Measurements from ENCODE around the gene NLGN1. TPM values are rescaled to one million over a fixed set of nuclear protein-coding genes. Genes with fewer than 3 reads are reported as not detected.

Gene NLGN1
- polyA plus RNA-seq, 1 donor from 2014 or later, result 2.7 TPM

GRCh38 chr3:173501931-173502489 lies 104.5 kb downstream of the NLGN1 start:
- Histone ChIP-seq H3K4me2 (ENCODE audit: low read length) (no peak overlapping the region), H3K27me3 (ENCODE audit: insufficient read depth, low read depth, low read length) (no peaks in the 10 kb centered on the region), H3K9me2 (ENCODE audit: insufficient read depth, low read length) (no peaks in the 10 kb centered on the region), H3K79me2 (replicated peaks; ENCODE audit: insufficient read depth, low read length) (no peaks in the 10 kb centered on the region), H3K4me3 (ENCODE audit: low read length) (no peak overlapping the region), H3K27ac (ENCODE audit: low read length) (no peak overlapping the region), H3K9ac (ENCODE audit: low read length) (no peak overlapping the region), H3F3A (ENCODE audit: insufficient read depth, low read length, poor library complexity, severe bottlenecking) (no peaks in the 10 kb centered on the region), H3K9me3 (ENCODE audit: low read length) (no peaks in the 10 kb centered on the region), H4K20me1 (ENCODE audit: insufficient read depth) (no peaks in the 10 kb centered on the region), H3K36me3 (ENCODE audit: insufficient read depth, low read length) (no peaks in the 10 kb centered on the region), H2AFZ (ENCODE audit: low read depth, low read length) (no peak overlapping the region)
- TF ChIP-seq POLR2AphosphoS5 (IDR thresholded peaks at IDR 0.05) (no peak), CTCF (IDR thresholded peaks at IDR 0.05; ENCODE audit: poor library complexity, severe bottlenecking) (no peak), TAF1 (IDR thresholded peaks at IDR 0.05; ENCODE audit: low read depth) (no peak), SMC3 (conservative IDR thresholded peaks at IDR 0.05; ENCODE audit: poor library complexity) (no peak), EP300 (conservative IDR thresholded peaks at IDR 0.05; ENCODE audit: poor library complexity, severe bottlenecking) (no peak), EZH2 (IDR thresholded peaks at IDR 0.05; ENCODE audit: borderline replicate concordance, insufficient read depth, low read length, poor library complexity, severe bottlenecking) (no peak), MXI1 (conservative IDR thresholded peaks at IDR 0.05; ENCODE audit: poor library complexity, severe bottlenecking) (no peak), RAD21 (conservative IDR thresholded peaks at IDR 0.05) (no peak)
- TF ChIP-seq, protein P1, sequence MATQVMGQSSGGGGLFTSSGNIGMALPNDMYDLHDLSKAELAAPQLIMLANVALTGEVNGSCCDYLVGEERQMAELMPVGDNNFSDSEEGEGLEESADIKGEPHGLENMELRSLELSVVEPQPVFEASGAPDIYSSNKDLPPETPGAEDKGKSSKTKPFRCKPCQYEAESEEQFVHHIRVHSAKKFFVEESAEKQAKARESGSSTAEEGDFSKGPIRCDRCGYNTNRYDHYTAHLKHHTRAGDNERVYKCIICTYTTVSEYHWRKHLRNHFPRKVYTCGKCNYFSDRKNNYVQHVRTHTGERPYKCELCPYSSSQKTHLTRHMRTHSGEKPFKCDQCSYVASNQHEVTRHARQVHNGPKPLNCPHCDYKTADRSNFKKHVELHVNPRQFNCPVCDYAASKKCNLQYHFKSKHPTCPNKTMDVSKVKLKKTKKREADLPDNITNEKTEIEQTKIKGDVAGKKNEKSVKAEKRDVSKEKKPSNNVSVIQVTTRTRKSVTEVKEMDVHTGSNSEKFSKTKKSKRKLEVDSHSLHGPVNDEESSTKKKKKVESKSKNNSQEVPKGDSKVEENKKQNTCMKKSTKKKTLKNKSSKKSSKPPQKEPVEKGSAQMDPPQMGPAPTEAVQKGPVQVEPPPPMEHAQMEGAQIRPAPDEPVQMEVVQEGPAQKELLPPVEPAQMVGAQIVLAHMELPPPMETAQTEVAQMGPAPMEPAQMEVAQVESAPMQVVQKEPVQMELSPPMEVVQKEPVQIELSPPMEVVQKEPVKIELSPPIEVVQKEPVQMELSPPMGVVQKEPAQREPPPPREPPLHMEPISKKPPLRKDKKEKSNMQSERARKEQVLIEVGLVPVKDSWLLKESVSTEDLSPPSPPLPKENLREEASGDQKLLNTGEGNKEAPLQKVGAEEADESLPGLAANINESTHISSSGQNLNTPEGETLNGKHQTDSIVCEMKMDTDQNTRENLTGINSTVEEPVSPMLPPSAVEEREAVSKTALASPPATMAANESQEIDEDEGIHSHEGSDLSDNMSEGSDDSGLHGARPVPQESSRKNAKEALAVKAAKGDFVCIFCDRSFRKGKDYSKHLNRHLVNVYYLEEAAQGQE (IDR thresholded peaks at IDR 0.05; ENCODE audit: borderline replicate concordance), result no peak

- Histone ChIP-seq H3F3A (ENCODE audit: insufficient read depth, low read length, poor library complexity, severe bottlenecking) (no peaks in the 10 kb centered on the region), H3K4me3 (ENCODE audit: low read length) (no peak overlapping the region), H3K36me3 (ENCODE audit: insufficient read depth, low read length) (no peaks in the 10 kb centered on the region), H3K27me3 (ENCODE audit: insufficient read depth, low read depth, low read length) (no peaks in the 10 kb centered on the region), H3K27ac (ENCODE audit: low read length) (no peak overlapping the region), H2AFZ (ENCODE audit: low read depth, low read length) (no peak overlapping the region), H3K9me3 (ENCODE audit: low read length) (no peaks in the 10 kb centered on the region), H4K20me1 (ENCODE audit: insufficient read depth) (no peaks in the 10 kb centered on the region), H3K4me2 (ENCODE audit: low read length) (no peak overlapping the region), H3K9ac (ENCODE audit: low read length) (no peak overlapping the region), H3K9me2 (ENCODE audit: insufficient read depth, low read length) (no peaks in the 10 kb centered on the region), H3K79me2 (replicated peaks; ENCODE audit: insufficient read depth, low read length) (no peaks in the 10 kb centered on the region)
- TF ChIP-seq, protein P1 (IDR thresholded peaks at IDR 0.05; ENCODE audit: borderline replicate concordance), result no peak
- no peak for TF ChIP-seq EP300 (conservative IDR thresholded peaks at IDR 0.05; ENCODE audit: poor library complexity, severe bottlenecking)
- TF ChIP-seq SMC3 (conservative IDR thresholded peaks at IDR 0.05; ENCODE audit: poor library complexity), result no peak
- no peak for TF ChIP-seq MXI1 (conservative IDR thresholded peaks at IDR 0.05; ENCODE audit: poor library complexity, severe bottlenecking)
- TF ChIP-seq CTCF (IDR thresholded peaks at IDR 0.05; ENCODE audit: poor library complexity, severe bottlenecking), result no peak
Measured at GRCh38 chr3:173502983-173503568, 105.5 kb downstream of the NLGN1 start.

All from neural cell (in vitro differentiated cells).